B cell (primary cell): ENCODE measurements around the gene EIPR1. TPM values are rescaled to one million over a fixed set of nuclear protein-coding genes. Genes with fewer than 3 reads are reported as not detected.

Experiments
- ATAC-seq: fragments of 200-7000 bp; cut with Tn5 transposase; one replicate; pipeline ENCODE4 v1.10.0; 2021; ENCODE audit warnings: low read depth, mild to moderate bottlenecking, moderate number of reproducible peaks, moderate library complexity
- CTCF ChIA-PET: fragments of 350-600 bp; sonication (Branson Sonifier 250); formaldehyde crosslinking; loops from one replicate; lab custom pipeline; 2021; ENCODE audit warnings: antibody characterized with exemption, inconsistent platforms; lab: Charles Lee
- POLR2A ChIA-PET: fragments of 350-600 bp; sonication (Branson Sonifier 250); formaldehyde crosslinking; loops from one replicate; lab custom pipeline; 2021; ENCODE audit warnings: antibody characterized with exemption; lab: Charles Lee
- DNase-seq: peaks from one replicate; pipeline ENCODE4 v3.0.0; 2013
- H2AFZ ChIP-seq: 2 replicates; pipeline ENCODE4 v1.6.1; 2012; ENCODE audit warnings: mild to moderate bottlenecking, low read depth, low read length; ENCODE audit not compliant: insufficient read depth, poor library complexity, severe bottlenecking
- H3K27ac ChIP-seq, 2 donors: 1 replicate in 1 of 2; 2 replicates in 1 of 2; pipeline ENCODE4 v1.5.1; 2012 to 2013; ENCODE audit warnings: low read length in 2 of 2, mild to moderate bottlenecking in 2 of 2, moderate library complexity in 1 of 2
- H3K27me3 ChIP-seq, 4 experiments: fragments of 200-600 bp in 1 of 4; sonication (generic) in 1 of 4; replicated peaks in 1 of 4; 1 replicate in 2 of 4; 2 replicates in 2 of 4; pipeline versions ENCODE4 v1.6.1 to v1.7.0; 2013 to 2016; ENCODE audit warnings: low read length in 3 of 4, mild to moderate bottlenecking in 2 of 4, mixed read lengths in 1 of 4, moderate library complexity in 1 of 4; ENCODE audit not compliant: insufficient read depth in 4 of 4, control insufficient read depth in 3 of 4; ENCODE audit errors: control extremely low read depth in 1 of 4
- H3K36me3 ChIP-seq, 2 experiments: replicated peaks in 1 of 2; 1 replicate in 1 of 2; 2 replicates in 1 of 2; pipeline versions ENCODE4 v1.6.1 to v1.7.1; 2013; ENCODE audit warnings: low read length in 1 of 2; ENCODE audit not compliant: insufficient read depth in 2 of 2, control insufficient read depth in 1 of 2; ENCODE audit errors: control extremely low read depth in 1 of 2, extremely low read depth in 1 of 2
- H3K4me1 ChIP-seq, 2 donors: fragments of 200-600 bp in 1 of 2; sonication (generic) in 1 of 2; 1 replicate in 1 of 2; 2 replicates in 1 of 2; pipeline versions ENCODE4 v1.5.1 to v1.6.1; 2013 to 2017; ENCODE audit warnings: low read length in 2 of 2; ENCODE audit not compliant: control insufficient read depth in 2 of 2, insufficient read depth in 2 of 2
- H3K4me2 ChIP-seq: replicated peaks from 2 replicates; pipeline ENCODE3; 2012; ENCODE audit warnings: mild to moderate bottlenecking, low read depth, low read length; ENCODE audit not compliant: poor library complexity, severe bottlenecking
- H3K4me3 ChIP-seq, 5 experiments: fragments of 200-600 bp in 1 of 5; sonication (generic) in 1 of 5; 1 replicate in 3 of 5; 2 replicates in 2 of 5; pipeline versions ENCODE4 v1.5.1 to v1.7.0; 2011 to 2016; ENCODE audit warnings: low read length in 4 of 5, mild to moderate bottlenecking in 4 of 5, low read depth in 2 of 5, control low read depth in 1 of 5, moderate library complexity in 1 of 5; ENCODE audit not compliant: insufficient read depth in 1 of 5; ENCODE audit errors: control extremely low read depth in 1 of 5, extremely low read depth in 1 of 5
- H3K79me2 ChIP-seq: fragments of 200-600 bp; sonication (generic); one replicate; pipeline ENCODE4 v1.6.0; 2016; ENCODE audit warnings: low read length; ENCODE audit not compliant: control insufficient read depth, insufficient read depth
- H3K9ac ChIP-seq: fragments of 200-600 bp; sonication (generic); 2 replicates; pipeline ENCODE4 v1.6.1; 2017; ENCODE audit warnings: mild to moderate bottlenecking, low read length, moderate library complexity
- H3K9me3 ChIP-seq, 3 donors: one replicate each; pipeline versions ENCODE4 v1.6.1 to v1.7.1; 2013; ENCODE audit warnings: low read length in 2 of 3; ENCODE audit not compliant: control insufficient read depth in 2 of 3, insufficient read depth in 1 of 3; ENCODE audit errors: control extremely low read depth in 1 of 3
- H4K20me1 ChIP-seq: 2 replicates; pipeline ENCODE4 v1.6.0; 2012; ENCODE audit warnings: mild to moderate bottlenecking, low read length; ENCODE audit not compliant: insufficient read depth, control insufficient read depth, poor library complexity, severe bottlenecking
- H3K27ac Mint-ChIP-seq: one replicate; pipeline ENCODE4 v1.8.0; 2021; ENCODE audit warnings: mixed read lengths
- H3K27me3 Mint-ChIP-seq: one replicate; pipeline ENCODE4 v1.8.0; 2021; ENCODE audit warnings: mixed read lengths
- H3K4me1 Mint-ChIP-seq: one replicate; pipeline ENCODE4 v1.8.0; 2021; ENCODE audit warnings: mixed read lengths
- H3K4me3 Mint-ChIP-seq: one replicate; pipeline ENCODE4 v1.8.0; 2021; ENCODE audit warnings: mixed read lengths
- H3K9me3 Mint-ChIP-seq: one replicate; pipeline ENCODE4 v1.8.0; 2022; ENCODE audit warnings: mixed read lengths; ENCODE audit not compliant: insufficient read depth
- CTCF ChIP-seq: fragments of 200-600 bp; IDR thresholded peaks from one replicate; pipeline ENCODE4 v1.8.0; 2022; ENCODE audit warnings: antibody characterized with exemption, mild to moderate bottlenecking
- EZH2 ChIP-seq: IDR thresholded peaks from 2 replicates; pipeline ENCODE4 v1.6.1; 2012; ENCODE audit warnings: borderline replicate concordance, low read depth, mild to moderate bottlenecking, moderate library complexity, low read length; ENCODE audit not compliant: insufficient read depth, poor library complexity, severe bottlenecking
- WGBS: methylation state at CpG from one replicate; pipeline ENCODE4 v1.1.5; 2013; ENCODE audit warnings: missing lambda C conversion rate; ENCODE audit not compliant: insufficient coverage; 5-methylcytosine and 5-hydroxymethylcytosine counted together
- intact Hi-C: fragments of 100-400 bp; cut with micrococcal nuclease; formaldehyde crosslinking; loops from one replicate; pipeline ENCODE4 v1.10.0; 2022
- polyA plus RNA-seq: library from polyadenylated mRNA; depleted of rRNA; stranded (reverse); fragments of >200 nt; gene quantifications from 2 replicates; pipeline ENCODE4 v1.2.3, GENCODE V29; 2012
- total RNA-seq, 2 donors: library from RNA; stranded (reverse); fragments of 120-200 nt in 1 of 2; gene quantifications; 1 replicate in 1 of 2; 2 replicates in 1 of 2; pipeline versions ENCODE4 v1.2.3 to v1.2.4, GENCODE V29; 2013 to 2022

Gene EIPR1
- total and polyA plus RNA-seq, 2 donors (not counting 1 experiment from before 2014, with no cell fraction given) = 31.8 to 37.0 TPM

GRCh38 chr2:3189076-3189591, 188.5 kb downstream of the EIPR1 start:
- 97% methylated on average over 26 of the region's 26 CpGs for WGBS
- ATAC-seq = no peak
- no peak overlapping the region for H2AFZ ChIP-seq
- peaks cover 3% of the 10 kb centered on the region for H3K79me2 ChIP-seq
- TF ChIP-seq EZH2 (no peak), CTCF (no peak)
- H3K27ac ChIP-seq = no peak overlapping the region
- no peaks in the 10 kb centered on the region for H3K9me3 Mint-ChIP-seq
- H3K4me1 ChIP-seq = no peaks in the 10 kb centered on the region
- no peaks in the 10 kb centered on the region for H4K20me1 ChIP-seq
- H3K27me3 ChIP-seq = no peaks in the 10 kb centered on the region
- no peak overlapping the region for H3K4me3 Mint-ChIP-seq
- no peaks in the 10 kb centered on the region for H3K4me1 Mint-ChIP-seq
- peaks cover 0 to 6% (median 0%) of the 10 kb centered on the region in 3 donors for H3K9me3 ChIP-seq
- no peak overlapping the region for H3K4me2 ChIP-seq
- intact Hi-C loops = no loop called here
- peaks cover 0 to 45% of the 10 kb centered on the region in 2 experiments for H3K36me3 ChIP-seq
- ChIA-PET CTCF (no interaction called here), POLR2A (no interaction called here)
- no peak overlapping the region for H3K9ac ChIP-seq
- H3K4me3 ChIP-seq = no peak overlapping the region
- no peak overlapping the region for H3K27ac Mint-ChIP-seq
- no peaks in the 10 kb centered on the region for H3K27me3 Mint-ChIP-seq
- DNase-seq = no peak

- Histone ChIP-seq H3K4me2 (no peak overlapping the region), H3K4me3 (no peak overlapping the region), H3K27ac (no peak overlapping the region), H3K27me3 (no peaks in the 10 kb centered on the region), H3K79me2 (peaks cover 4% of the 10 kb centered on the region), H3K9ac (no peak overlapping the region), H4K20me1 (no peaks in the 10 kb centered on the region), H3K36me3 (peaks cover 0 to 39% of the 10 kb centered on the region in 2 experiments), H3K4me1 (no peaks in the 10 kb centered on the region), H3K9me3 (peaks cover 0 to 6% (median 0%) of the 10 kb centered on the region in 3 donors), H2AFZ (no peak overlapping the region)
- Mint-ChIP-seq H3K4me1 (no peaks in the 10 kb centered on the region), H3K4me3 (no peak overlapping the region), H3K27me3 (no peaks in the 10 kb centered on the region), H3K27ac (no peak overlapping the region), H3K9me3 (no peaks in the 10 kb centered on the region)
- ChIA-PET POLR2A (no interaction called here), CTCF (no interaction called here)
- DNase-seq (no peak), ATAC-seq (no peak)
- TF ChIP-seq EZH2 (no peak), CTCF (no peak)
- WGBS = 98% methylated on average over 19 of the region's 21 CpGs
- intact Hi-C loops = no loop called here
Measured at GRCh38 chr2:3188405-3188946, 189.1 kb downstream of the EIPR1 start.
